Measurements from ENCODE around the gene VASN. TPM values are rescaled to one million over a fixed set of nuclear protein-coding genes. Genes with fewer than 3 reads are reported as not detected.

Gene VASN
- total RNA-seq, 1 experiment from 2014 or later, result 18.1 TPM

- no peak for TF ChIP-seq CTCF (IDR thresholded peaks at IDR 0.05; ENCODE audit: unreplicated experiment)
- CTCF ChIA-PET, result no interaction called here
- no peaks in the 10 kb centered on the region for H3K9me3 Mint-ChIP-seq (ENCODE audit: low read depth, unreplicated experiment)
- H3K27me3 Mint-ChIP-seq (ENCODE audit: unreplicated experiment), result no peaks in the 10 kb centered on the region
- H3K4me1 Mint-ChIP-seq (ENCODE audit: low read depth, unreplicated experiment), result peaks cover 54% of the 10 kb centered on the region
- H3K27ac Mint-ChIP-seq (ENCODE audit: unreplicated experiment), result peak overlapping the region; percentile 39
- H3K36me3 Mint-ChIP-seq (ENCODE audit: insufficient read depth, unreplicated experiment), result peaks cover 46% of the 10 kb centered on the region
- intact Hi-C loops (cut with micrococcal nuclease; ENCODE audit: unreplicated experiment), result no loop called here
- BruUV-seq (replicated peaks), result no TSS peak
- no peak for DNase-seq
- H3K4me3 Mint-ChIP-seq (ENCODE audit: low read depth, unreplicated experiment), result peak overlapping the region; percentile 75
Measured at GRCh38 chr16:4370570-4371356, 885 bp upstream of the VASN start.

- peak; percentile 47 for DNase-seq
- CTCF ChIA-PET, result interaction anchor here (2.0 kb wide), 1 partner anchor 21 kb away, joined by 9 read pairs; no protein-coding TSS in a partner anchor
- Mint-ChIP-seq H3K27me3 (ENCODE audit: unreplicated experiment) (no peaks in the 10 kb centered on the region), H3K4me1 (ENCODE audit: low read depth, unreplicated experiment) (peaks cover 57% of the 10 kb centered on the region), H3K4me3 (ENCODE audit: low read depth, unreplicated experiment) (peak overlapping the region; percentile 75), H3K27ac (ENCODE audit: unreplicated experiment) (peak overlapping the region; percentile 33), H3K36me3 (ENCODE audit: insufficient read depth, unreplicated experiment) (peaks cover 58% of the 10 kb centered on the region), H3K9me3 (ENCODE audit: low read depth, unreplicated experiment) (no peaks in the 10 kb centered on the region)
- BruUV-seq (replicated peaks), result TSS peak; percentile 76
- intact Hi-C loops (cut with micrococcal nuclease; ENCODE audit: unreplicated experiment), result no loop called here
- no peak for TF ChIP-seq CTCF (IDR thresholded peaks at IDR 0.05; ENCODE audit: unreplicated experiment)
Measured at GRCh38 chr16:4372001-4372577, 441 bp downstream of the VASN start.

- Mint-ChIP-seq H3K9me3 (ENCODE audit: low read depth, unreplicated experiment) (no peaks in the 10 kb centered on the region), H3K4me3 (ENCODE audit: low read depth, unreplicated experiment) (peak overlapping the region; percentile 75), H3K4me1 (ENCODE audit: low read depth, unreplicated experiment) (peaks cover 56% of the 10 kb centered on the region), H3K36me3 (ENCODE audit: insufficient read depth, unreplicated experiment) (peaks cover 58% of the 10 kb centered on the region), H3K27ac (ENCODE audit: unreplicated experiment) (peak overlapping the region; percentile 33), H3K27me3 (ENCODE audit: unreplicated experiment) (no peaks in the 10 kb centered on the region)
- peak; percentile 52 for DNase-seq
- CTCF ChIA-PET, result interaction anchor here (1.0 to 2.0 kb wide), 3 partner anchors 13 to 30 kb away, joined by 3 to 9 read pairs (median 5); no protein-coding TSS in a partner anchor
- intact Hi-C loops (cut with micrococcal nuclease; ENCODE audit: unreplicated experiment), result no loop called here
- no peak for TF ChIP-seq CTCF (IDR thresholded peaks at IDR 0.05; ENCODE audit: unreplicated experiment)
- no TSS peak for BruUV-seq (replicated peaks)
Measured at GRCh38 chr16:4372578-4373355, 1.1 kb downstream of the VASN start.

- no peak for TF ChIP-seq CTCF (IDR thresholded peaks at IDR 0.05; ENCODE audit: unreplicated experiment)
- H3K4me1 Mint-ChIP-seq (ENCODE audit: low read depth, unreplicated experiment), result peaks cover 61% of the 10 kb centered on the region
- H3K27ac Mint-ChIP-seq (ENCODE audit: unreplicated experiment), result peak overlapping the region; percentile 95
- intact Hi-C loops (cut with micrococcal nuclease; ENCODE audit: unreplicated experiment), result no loop called here
- peak overlapping the region; percentile 75 for H3K4me3 Mint-ChIP-seq (ENCODE audit: low read depth, unreplicated experiment)
- peak; percentile 37 for DNase-seq
- no peaks in the 10 kb centered on the region for H3K9me3 Mint-ChIP-seq (ENCODE audit: low read depth, unreplicated experiment)
- H3K27me3 Mint-ChIP-seq (ENCODE audit: unreplicated experiment), result no peaks in the 10 kb centered on the region
- CTCF ChIA-PET, result interaction anchor here (0.7 to 2.0 kb wide), 5 partner anchors 14 to 100 kb away, joined by 3 to 9 read pairs (median 5); partner anchors contain the start of gene GLIS2
- no TSS peak for BruUV-seq (replicated peaks)
- H3K36me3 Mint-ChIP-seq (ENCODE audit: insufficient read depth, unreplicated experiment), result peaks cover 65% of the 10 kb centered on the region
Measured at GRCh38 chr16:4373356-4373908, 1.8 kb downstream of the VASN start.

Data from Calu3 (cell line).